Right ventricle myocardium inferior (tissue), 1 donor: ENCODE measurements around the gene CBY3. TPM values are rescaled to one million over a fixed set of nuclear protein-coding genes. Genes with fewer than 3 reads are reported as not detected.
"Not testable (repeated sequence)": the region's sequence is repeated elsewhere in the genome, so short reads cannot be mapped to it uniquely, and the experiment has no call there.

Source experiments
- ATAC-seq: fragments of 200-7000 bp; cut with Tn5 transposase; one replicate; pipeline ENCODE4 v1.9.1; 2020; ENCODE audit warnings: mild to moderate bottlenecking, moderate library complexity
- DNase-seq: peaks from one replicate; pipeline ENCODE4 v3.0.0; 2021; ENCODE audit errors: missing footprints
- intact Hi-C: fragments of 100-400 bp; cut with DNase I; formaldehyde crosslinking; loops from one replicate; pipeline ENCODE4 v1.11.0; 2022
- long read RNA-seq: library from polyadenylated mRNA; unstranded; transcript quantifications from one replicate; pipeline ENCODE4 v2.0.0, GENCODE V29; 2021
- total RNA-seq: library from RNA; stranded (reverse); fragmentation: NEBNext Ultra II Directional; extraction: Animal tissue kit (Norgen Biotek cat#: 25700); gene quantifications from one replicate; pipeline ENCODE4 v1.2.1, GENCODE V29; 2021
- donor health status: DM: no; HTN: yes; CAD: no; lungs with severe emphysema.

Gene CBY3
- not detected for total RNA-seq
- long read RNA-seq, result 0 reads

DNA sequence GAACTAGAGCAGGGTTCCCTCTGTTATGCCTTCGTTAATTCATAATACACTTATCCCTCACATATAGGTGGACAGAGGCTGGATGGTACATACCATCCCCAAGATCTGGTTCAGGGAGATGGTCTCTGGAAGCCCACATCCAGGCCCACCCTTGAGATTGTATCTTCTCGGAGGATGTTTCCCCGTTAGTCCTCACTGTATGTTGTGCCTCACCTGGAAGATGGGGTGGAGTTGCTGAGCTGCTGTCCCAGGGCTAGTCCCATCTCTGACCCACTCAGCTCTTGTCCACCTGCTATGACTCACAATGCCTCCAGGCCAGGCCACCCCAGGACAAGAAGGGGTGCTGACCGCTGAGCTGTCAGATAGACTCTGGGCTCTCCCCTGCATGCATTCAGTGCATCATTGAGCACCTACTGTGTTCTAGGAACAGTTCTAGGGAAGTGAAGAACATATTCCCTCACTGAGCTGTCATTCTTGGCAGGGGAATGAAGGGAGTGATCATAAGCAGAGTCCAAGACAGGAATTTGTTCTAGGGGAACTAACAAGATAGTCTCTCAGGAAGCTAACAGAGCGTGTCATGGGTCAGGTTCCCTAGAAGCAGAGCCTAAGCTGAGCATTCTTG lies at the start of gene CBY3:
Gene CBY3, minus strand, starts transcription at position 255 of the 622 bp plus-strand sequence. Its CDS starts 116 bp downstream, at position 139.
- DNase-seq (no peak), ATAC-seq (no peak)
- intact Hi-C loops, result no loop called here

DNA sequence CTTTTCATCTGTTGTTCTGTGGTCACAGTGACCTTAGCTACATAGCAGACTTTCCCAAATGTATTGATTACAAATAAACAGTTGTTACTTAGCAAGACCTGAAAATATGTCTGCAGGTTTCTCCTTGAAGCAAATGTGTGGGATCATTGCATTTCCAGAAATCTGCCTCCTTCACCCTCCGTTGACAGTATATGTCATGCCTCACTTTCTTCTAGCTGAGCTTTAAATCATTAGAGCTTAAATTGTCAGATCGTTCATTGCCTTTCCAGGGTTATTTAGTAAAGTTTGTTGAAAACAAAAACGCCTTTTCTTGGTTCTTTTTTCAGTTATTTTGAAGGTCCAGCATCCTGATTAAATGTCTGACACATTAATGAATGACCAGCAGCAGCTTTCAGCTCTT lies 49.5 kb upstream of the CBY3 start:
- ATAC-seq, result no peak
- intact Hi-C loops, result no loop called here
- DNase-seq, result no peak

- intact Hi-C loops, result no loop called here
- DNase-seq (no peak), ATAC-seq (no peak)
Measured at GRCh38 chr5:179729727-179730126, 48.9 kb upstream of the CBY3 start.

DNA sequence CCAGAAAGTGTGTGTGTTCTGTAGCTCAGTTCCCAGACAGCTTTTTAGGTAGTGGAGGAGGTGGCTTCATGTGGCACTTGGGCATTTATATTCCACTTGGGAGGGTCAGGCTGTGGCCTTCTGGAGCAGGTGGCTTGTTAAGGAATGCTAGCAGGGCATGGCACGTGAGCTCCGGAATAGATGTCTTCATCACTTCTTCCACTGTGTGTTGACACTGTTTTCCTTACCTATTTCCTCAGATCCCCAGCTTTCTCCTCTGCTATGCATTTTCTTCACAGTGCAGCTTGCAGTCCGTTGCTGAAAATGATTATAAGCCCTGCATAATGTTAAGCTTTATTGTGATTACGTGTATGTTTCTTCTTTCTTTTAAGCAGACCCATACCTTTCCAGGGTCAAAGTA lies 48.5 kb upstream of the CBY3 start:
- DNase-seq, result no peak
- no peak for ATAC-seq
- intact Hi-C loops, result no loop called here

GRCh38 chr5:179727106-179727505 lies 46.3 kb upstream of the CBY3 start:
- no peak for DNase-seq
- intact Hi-C loops, result no loop called here
- ATAC-seq, result no peak

DNA sequence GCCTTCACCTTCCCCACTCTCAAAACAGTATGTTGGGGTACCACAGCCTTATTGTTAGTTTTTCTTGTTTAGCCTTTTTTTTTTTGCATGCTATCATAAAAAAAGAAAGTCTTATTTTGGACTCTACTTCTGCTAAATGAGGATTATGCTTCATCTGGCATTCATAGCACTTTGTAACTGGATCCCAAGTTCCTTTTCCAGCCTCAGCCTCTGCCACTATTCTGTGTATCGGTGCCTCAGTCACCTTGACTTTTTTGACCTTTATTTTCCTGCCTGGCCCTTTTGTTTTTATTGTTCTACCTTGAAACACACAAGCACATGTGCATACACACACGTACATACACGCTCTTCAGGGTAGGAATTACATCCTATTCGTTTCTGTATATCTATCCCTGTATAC lies 43.3 kb upstream of the CBY3 start:
- ATAC-seq, result no peak
- intact Hi-C loops, result no loop called here
- DNase-seq, result no peak

- DNase-seq (no peak), ATAC-seq (no peak)
- intact Hi-C loops, result no loop called here
Measured at GRCh38 chr5:179720222-179720621, 39.4 kb upstream of the CBY3 start.

- DNase-seq (no peak), ATAC-seq (no peak)
- intact Hi-C loops, result no loop called here
Measured at GRCh38 chr5:179716286-179716685, 35.5 kb upstream of the CBY3 start.

DNA sequence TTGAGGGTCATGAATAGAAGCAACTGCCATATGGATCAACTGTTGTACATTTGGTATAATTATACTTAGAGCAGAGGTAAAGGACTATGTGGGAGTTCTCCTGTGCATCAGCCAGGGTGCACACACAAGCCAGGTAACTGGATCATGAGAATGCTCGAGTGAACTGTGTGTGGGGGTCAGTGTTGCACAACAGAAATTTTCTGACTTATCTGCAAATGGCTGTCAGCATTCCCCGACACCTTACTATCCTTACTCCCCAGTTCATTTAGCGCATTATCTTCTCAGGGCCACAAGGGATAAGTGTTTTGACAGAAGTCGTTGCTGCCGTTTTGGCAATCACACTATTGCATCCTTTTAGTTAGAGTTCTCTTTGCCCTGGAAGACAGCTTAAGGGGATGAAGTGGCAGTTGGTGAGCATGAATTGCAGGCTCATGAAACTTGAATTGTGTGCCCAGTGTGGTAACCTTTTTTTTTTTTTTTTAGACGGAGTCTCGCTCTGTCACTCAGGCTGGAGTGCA lies 19.6 kb upstream of the CBY3 start:
- ATAC-seq, result no peak
- intact Hi-C loops, result no loop called here
- no peak for DNase-seq

DNA sequence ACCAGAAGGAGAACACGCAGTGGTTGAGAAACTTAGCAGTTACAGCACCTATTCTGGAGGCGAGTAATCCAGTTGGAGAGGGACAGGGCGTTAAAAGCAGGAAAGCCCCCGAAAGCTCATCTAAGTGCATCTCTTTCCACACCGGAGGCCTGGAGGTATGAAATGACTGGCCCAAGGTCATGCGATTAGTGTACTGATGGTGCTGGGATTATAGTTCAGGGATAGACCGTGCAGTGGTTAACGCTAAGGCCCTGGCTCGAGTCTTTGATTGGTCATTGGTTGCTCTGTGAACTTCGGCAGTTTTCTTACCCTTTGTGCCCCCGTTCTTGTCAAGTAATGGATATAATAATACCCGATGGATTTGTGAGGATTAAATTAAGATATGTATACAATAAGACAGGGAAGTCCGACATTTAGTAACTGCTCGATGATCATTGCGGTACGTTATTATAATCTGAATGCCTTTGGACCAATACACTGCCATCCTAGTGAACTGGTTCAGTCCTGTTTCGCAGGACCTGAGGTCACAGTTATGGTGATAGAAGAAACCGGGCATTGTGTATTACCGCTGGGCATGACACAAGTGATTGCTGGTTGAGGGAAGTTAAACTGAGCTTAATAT lies 18.9 kb upstream of the CBY3 start:
- intact Hi-C loops, result loop anchor here (2.0 kb wide), 1 partner anchor 77 kb away; the partner anchor contains the start of gene HNRNPH1
- DNase-seq (no peak), ATAC-seq (no peak)

DNA sequence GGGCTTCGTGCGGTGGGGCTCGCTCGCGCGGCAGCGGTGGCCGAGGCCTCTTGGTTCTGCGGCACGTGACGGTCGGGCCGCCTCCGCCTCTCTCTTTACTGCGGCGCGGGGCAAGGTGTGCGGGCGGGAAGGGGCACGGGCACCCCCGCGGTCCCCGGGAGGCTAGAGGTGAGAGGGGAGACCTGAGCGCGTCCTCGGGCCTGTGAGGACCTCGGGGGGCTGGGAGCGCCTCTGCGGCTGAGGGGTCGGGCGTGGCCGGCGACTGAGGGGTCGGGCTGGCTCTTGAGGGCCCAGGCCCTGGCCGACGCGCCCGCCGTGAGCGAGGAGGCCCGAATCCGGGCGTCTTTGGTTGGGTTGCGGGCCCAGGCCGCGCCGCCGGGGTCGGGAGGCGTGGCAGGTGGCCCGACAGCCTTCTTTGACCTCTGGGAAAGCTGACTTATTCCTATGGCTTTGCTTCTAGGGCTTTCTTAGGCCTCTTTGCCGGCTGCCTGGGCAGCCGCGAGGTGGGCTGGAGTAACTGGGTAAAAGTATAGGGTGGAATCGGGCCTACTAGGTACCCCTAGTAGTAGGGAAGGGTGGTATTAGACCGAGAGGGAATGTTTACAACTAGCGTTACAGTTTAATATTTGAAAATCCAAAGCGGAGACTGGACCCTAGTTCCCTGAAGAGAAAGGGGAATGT lies 18.2 kb upstream of the CBY3 start, which contains the start of gene CANX:
Gene CANX, plus strand, starts transcription at position 33 of the 681 bp plus-strand sequence. CDS start 6,715 bp downstream, outside the sequence.
- intact Hi-C loops, result loop anchor here (1.0 to 2.0 kb wide), 3 partner anchors 21 to 76 kb away; partner anchors contain the start of genes HNRNPH1 and MAML1
- DNase-seq (no peak), ATAC-seq (no peak)

DNA sequence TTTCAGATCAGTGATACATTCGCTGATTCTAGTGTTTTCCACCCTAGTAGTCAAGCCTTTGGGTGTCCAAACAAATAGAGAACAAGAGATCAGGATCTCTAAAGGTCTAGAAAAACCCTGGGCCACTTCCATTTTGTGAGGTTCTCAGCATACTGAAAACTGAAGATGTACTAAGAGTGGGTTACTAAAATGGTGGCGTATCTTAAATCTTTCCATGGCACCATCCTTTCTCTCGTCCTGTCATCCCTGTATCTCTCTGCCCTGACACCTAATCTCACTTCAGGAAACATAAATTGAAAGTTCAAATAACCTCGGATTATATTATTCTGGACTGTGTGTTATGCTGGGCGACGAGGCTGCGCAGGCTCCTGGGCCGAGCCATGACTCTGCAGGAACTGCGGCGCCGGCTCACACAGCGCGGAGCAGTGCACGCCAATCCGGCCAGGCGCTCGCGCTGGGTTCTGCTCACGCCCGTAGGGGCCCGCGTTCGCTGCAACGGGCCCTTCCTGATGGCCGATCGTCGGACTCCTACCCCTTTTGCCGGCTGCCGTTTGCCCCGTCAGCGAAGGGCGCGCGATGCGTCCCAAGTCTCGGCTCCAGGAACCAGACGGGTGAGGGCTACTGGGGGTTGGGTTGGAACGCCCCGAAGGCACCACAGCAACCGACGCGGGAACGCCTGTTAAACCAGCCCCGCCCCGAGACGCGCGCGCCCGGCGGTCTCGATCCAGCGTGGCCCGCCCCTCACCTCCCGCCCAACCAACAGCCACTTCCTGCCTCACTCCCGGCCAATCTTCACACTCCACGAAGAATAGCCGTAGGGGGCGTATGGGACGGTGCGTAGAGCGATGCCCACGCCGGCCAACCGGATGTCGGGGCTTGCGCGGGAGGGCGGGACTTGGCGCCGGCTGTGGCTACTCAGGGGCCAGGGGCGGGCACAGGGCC lies 17.4 kb upstream of the CBY3 start:
- DNase-seq (peak; percentile 99), ATAC-seq (peak; percentile 97)
- intact Hi-C loops, result loop anchor here (1.0 to 2.0 kb wide), 3 partner anchors 20 to 75 kb away; partner anchors contain the start of genes HNRNPH1 and MAML1

DNA sequence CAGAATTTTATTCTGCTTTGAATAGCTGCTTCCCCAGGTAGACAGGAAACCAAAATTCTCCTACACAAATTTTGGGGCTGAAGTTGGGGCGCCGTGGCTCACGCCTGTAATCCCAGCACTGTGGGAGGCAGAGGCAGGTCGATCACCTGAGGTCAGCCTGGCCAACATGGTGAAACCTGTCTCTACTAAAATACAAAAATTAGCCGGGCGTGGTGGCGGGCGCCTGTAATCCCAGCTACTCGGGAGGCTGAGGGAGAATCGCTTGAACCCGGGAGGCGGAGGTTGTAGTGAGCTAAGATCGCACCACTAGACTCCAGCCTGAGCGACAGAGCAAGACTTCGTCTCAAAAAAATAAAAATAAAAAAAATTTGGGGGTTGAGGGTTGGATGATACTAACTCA lies 16.7 kb upstream of the CBY3 start:
- ATAC-seq, intact Hi-C loops, DNase-seq: not testable (repeated sequence)

- intact Hi-C loops, result no loop called here
- no peak for ATAC-seq
Measured at GRCh38 chr5:179697108-179697507, 16.3 kb upstream of the CBY3 start.

DNA sequence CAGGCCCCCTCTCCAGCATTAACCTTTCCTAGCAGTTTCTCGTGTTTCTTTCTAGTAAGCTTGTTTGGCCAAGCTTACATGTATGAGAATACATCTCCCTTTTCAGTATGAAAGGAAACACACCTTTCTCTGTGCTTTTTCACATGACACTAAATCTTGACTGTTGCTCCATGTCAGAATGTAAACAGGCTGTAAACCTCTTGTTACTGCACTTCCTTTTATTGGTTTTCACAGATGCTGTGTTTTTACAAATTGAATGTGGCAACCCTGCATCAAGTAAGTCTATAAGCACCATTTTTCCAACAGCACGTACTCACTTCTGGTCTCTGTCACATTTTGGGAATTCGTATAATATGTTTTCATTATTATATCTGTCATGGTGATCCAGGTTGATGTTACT lies 15.8 kb upstream of the CBY3 start:
- intact Hi-C loops, result no loop called here
- no peak for ATAC-seq

More at GRCh38 chr5:179697108-179697507, 16.3 kb upstream of the CBY3 start:
- no peak for DNase-seq

GRCh38 chr5:179694561-179694960 lies 13.7 kb upstream of the CBY3 start:
- DNase-seq (no peak), ATAC-seq (no peak)
- intact Hi-C loops, result no loop called here

More for the DNA sequence above, 15.8 kb upstream of the CBY3 start:
- DNase-seq, result no peak

GRCh38 chr5:179689212-179689611 lies 8.4 kb upstream of the CBY3 start:
- DNase-seq, intact Hi-C loops, ATAC-seq: not testable (repeated sequence)

DNA sequence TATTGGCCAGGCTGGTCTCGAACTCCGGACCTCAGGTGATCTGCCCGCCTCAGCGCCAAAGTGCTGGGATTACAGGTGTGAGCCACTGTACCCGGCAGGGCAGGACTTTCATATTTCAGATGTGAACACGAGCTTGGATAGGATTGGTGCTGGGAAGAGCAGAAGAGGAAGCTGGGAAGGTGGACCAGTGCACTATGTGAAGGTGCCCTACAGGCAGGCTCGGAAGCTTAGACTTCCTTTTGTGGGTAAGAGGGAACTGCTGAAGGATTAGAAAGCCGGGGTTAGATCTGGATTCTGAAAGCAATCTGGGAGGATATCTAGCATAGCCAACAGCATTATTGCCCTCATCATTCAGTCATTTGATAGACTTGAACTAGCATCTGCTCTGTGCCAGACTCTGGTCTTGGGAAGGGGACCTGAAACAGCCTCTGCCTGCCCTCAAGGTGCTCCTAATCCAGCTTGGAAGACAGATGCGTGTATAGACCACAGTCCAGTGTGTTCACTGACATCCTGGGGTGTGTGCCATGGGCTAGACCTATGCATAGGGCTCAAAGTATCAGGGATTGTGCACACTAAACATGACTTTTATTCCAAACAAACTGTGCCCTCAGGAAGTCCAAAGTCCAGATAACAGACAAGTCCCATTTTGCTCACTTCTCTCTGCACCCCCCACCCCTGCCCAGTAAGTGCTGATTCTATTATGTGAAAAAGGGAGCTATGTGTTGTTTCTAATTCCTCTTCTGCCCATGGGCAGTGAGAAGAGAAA lies 637 bp downstream of the CBY3 start:
- DNase-seq (no peak), ATAC-seq (no peak)
- intact Hi-C loops, result no loop called here
